Muscle of leg (tissue), 11 donors: ENCODE measurements around the gene FHIT. TPM values are rescaled to one million over a fixed set of nuclear protein-coding genes. Genes with fewer than 3 reads are reported as not detected.
"Not testable (repeated sequence)": the region's sequence is repeated elsewhere in the genome, so short reads cannot be mapped to it uniquely, and the experiment has no call there.

Source experiments
- DNase-seq: peaks from one replicate; pipeline ENCODE4 v3.0.0; 2013
- H3K27ac ChIP-seq: one replicate; pipeline ENCODE4 v1.5.1; 2013; ENCODE audit warnings: mild to moderate bottlenecking, low read length, control low read depth
- H3K27me3 ChIP-seq: one replicate; pipeline ENCODE4 v1.6.1; 2013; ENCODE audit warnings: low read length; ENCODE audit not compliant: control insufficient read depth, insufficient read depth
- H3K36me3 ChIP-seq: one replicate; pipeline ENCODE4 v1.6.1; 2013; ENCODE audit warnings: low read length; ENCODE audit not compliant: control insufficient read depth, insufficient read depth
- H3K4me1 ChIP-seq: one replicate; pipeline ENCODE4 v1.6.1; 2013; ENCODE audit warnings: low read length; ENCODE audit not compliant: control insufficient read depth, insufficient read depth
- H3K4me3 ChIP-seq: one replicate; pipeline ENCODE4 v1.5.1; 2013; ENCODE audit warnings: low read length, control low read depth
- H3K9me3 ChIP-seq: replicated peaks from 2 replicates; pipeline ENCODE4 v1.6.1; 2013; ENCODE audit warnings: low read depth, low read length; ENCODE audit not compliant: control insufficient read depth
- whole genome bisulfite sequencing: methylation state at CpG from one replicate; pipeline ENCODE4 v1.1.5; 2013; ENCODE audit warnings: missing lambda C conversion rate; ENCODE audit not compliant: insufficient coverage; 5-methylcytosine and 5-hydroxymethylcytosine counted together
- polyA plus RNA-seq, 8 donors: library from polyadenylated mRNA; unstranded; fragments of 120-200 nt; gene quantifications; one replicate each; pipeline versions ENCODE4 v1.2.1 to v1.2.3, GENCODE V29; 2013; ENCODE audit warnings: inconsistent platforms in 1 of 8, low replicate concordance in 1 of 8; ENCODE audit not compliant: insufficient read length in 8 of 8, insufficient read depth in 1 of 8
- total RNA-seq: library from RNA; stranded (reverse); fragments of 120-200 nt; gene quantifications from one replicate; pipeline ENCODE4 v1.2.4, GENCODE V29; 2013

FHIT gene
- total and polyA plus RNA-seq, 9 donors = 4.1 to 8.0 (median 5.3) TPM

DNA sequence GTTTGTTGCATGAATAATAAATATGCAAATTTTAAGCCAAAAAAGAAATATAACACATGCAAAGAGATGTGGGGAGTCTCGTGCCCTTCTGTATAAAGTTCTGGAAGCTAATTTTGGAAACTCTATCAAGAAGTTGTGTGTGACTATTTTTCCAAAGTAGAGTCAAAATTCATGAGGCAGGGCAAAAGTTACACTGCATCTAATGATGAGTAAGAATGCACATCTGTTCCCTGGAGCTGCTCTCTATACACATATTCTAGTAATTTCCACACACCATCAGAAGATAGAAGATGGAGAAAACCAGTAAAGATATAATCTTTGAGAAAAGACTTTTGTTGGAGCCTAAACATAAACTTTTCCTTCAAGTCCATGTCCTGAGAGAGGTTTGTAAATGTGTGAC, 199.6 kb downstream of the FHIT start:
- no peaks in the 10 kb centered on the region for H3K36me3 ChIP-seq
- no peak for DNase-seq
- no peaks in the 10 kb centered on the region for H3K4me1 ChIP-seq
- H3K27me3 ChIP-seq = no peaks in the 10 kb centered on the region
- no peaks in the 10 kb centered on the region for H3K9me3 ChIP-seq
- H3K4me3 ChIP-seq = no peak overlapping the region
- WGBS = no CpG with 5 or more reads among the region's 1 CpG
- no peak overlapping the region for H3K27ac ChIP-seq

DNA sequence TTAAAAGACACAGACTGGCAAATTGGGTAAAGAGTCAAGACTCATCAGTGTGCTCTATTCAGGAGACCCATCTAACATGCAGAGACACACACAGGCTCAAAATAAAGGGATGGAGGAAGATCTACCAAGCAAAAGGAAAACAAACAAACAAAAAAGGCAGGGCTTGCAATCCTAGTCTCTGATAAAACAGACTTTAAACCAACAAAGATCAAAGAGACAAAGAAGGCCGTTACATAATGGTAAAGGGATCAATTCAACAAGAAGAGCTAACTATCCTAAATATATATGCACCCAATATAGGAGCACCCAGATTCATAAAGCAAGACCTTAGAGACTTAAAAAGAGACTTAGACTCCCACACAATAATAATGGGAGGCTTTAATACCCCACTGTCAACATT, 206.1 kb downstream of the FHIT start:
- not testable (repeated sequence) for H3K27me3 ChIP-seq, DNase-seq, H3K27ac ChIP-seq, H3K9me3 ChIP-seq, H3K36me3 ChIP-seq, H3K4me3 ChIP-seq, H3K4me1 ChIP-seq
- WGBS = no CpG with 5 or more reads among the region's 1 CpG

- WGBS = 92% methylated on average over 10 of the region's 10 CpGs
- no peaks in the 10 kb centered on the region for H3K36me3 ChIP-seq
Observed at GRCh38 chr3:61043156-61043555, 208.1 kb downstream of the FHIT start.

GRCh38 chr3:61040618-61041017, 210.6 kb downstream of the FHIT start:
- 40% methylated on average over 1 of the region's 2 CpGs for WGBS
- Histone ChIP-seq H3K27me3 (no peaks in the 10 kb centered on the region), H3K4me3 (no peak overlapping the region), H3K9me3 (peaks cover 4% of the 10 kb centered on the region), H3K4me1 (no peaks in the 10 kb centered on the region), H3K27ac (no peak overlapping the region), H3K36me3 (no peaks in the 10 kb centered on the region)
- no peak for DNase-seq

More at GRCh38 chr3:61043156-61043555, 208.1 kb downstream of the FHIT start:
- DNase-seq = no peak
- no peak overlapping the region for H3K4me3 ChIP-seq
- H3K4me1 ChIP-seq = no peaks in the 10 kb centered on the region
- H3K27ac ChIP-seq = no peak overlapping the region
- H3K27me3 ChIP-seq = no peaks in the 10 kb centered on the region
- peaks cover 4% of the 10 kb centered on the region for H3K9me3 ChIP-seq

GRCh38 chr3:61035573-61035972, 215.7 kb downstream of the FHIT start:
- DNase-seq = no peak
- Histone ChIP-seq H3K4me3 (no peak overlapping the region), H3K4me1 (no peaks in the 10 kb centered on the region), H3K27me3 (no peaks in the 10 kb centered on the region), H3K27ac (no peak overlapping the region), H3K9me3 (no peaks in the 10 kb centered on the region), H3K36me3 (no peaks in the 10 kb centered on the region)
- WGBS = no CpG with 5 or more reads among the region's 1 CpG

DNA sequence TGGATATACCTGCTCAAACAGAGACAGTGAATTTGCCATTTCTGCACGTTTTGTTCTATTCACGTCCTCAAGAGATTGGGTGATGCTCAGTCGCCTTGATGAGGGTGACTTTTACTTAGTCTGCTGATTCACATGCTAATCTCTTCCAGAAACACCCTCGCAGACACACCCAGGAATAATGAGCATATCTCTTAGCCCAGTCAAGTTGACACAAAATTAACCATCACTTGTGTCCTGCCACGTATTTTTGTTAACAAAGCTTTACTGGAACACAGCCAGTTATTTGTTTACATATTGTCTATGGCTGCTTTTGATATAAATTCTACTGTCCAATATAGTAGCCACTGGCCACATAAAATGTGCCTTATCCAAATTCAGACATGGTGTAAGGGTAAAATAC, 218.3 kb downstream of the FHIT start:
- Histone ChIP-seq H3K27me3 (no peaks in the 10 kb centered on the region), H3K9me3 (no peaks in the 10 kb centered on the region), H3K4me1 (no peaks in the 10 kb centered on the region), H3K27ac (no peak overlapping the region), H3K36me3 (no peaks in the 10 kb centered on the region), H3K4me3 (no peak overlapping the region)
- WGBS = 100% methylated on average over 1 of the region's 5 CpGs
- DNase-seq = no peak

- WGBS = no CpG with 5 or more reads among the region's 2 CpGs
- H3K4me1 ChIP-seq = no peaks in the 10 kb centered on the region
Observed at GRCh38 chr3:61031503-61031902, 219.7 kb downstream of the FHIT start.

GRCh38 chr3:61030469-61031035, 220.7 kb downstream of the FHIT start:
- 94% methylated on average over 2 of the region's 4 CpGs for WGBS
- H3K9me3 ChIP-seq = no peaks in the 10 kb centered on the region
- no peak overlapping the region for H3K27ac ChIP-seq
- H3K4me3 ChIP-seq = no peak overlapping the region
- H3K4me1 ChIP-seq = no peaks in the 10 kb centered on the region
- no peaks in the 10 kb centered on the region for H3K27me3 ChIP-seq
- DNase-seq = no peak
- H3K36me3 ChIP-seq = no peaks in the 10 kb centered on the region

More at GRCh38 chr3:61031503-61031902, 219.7 kb downstream of the FHIT start:
- no peak for DNase-seq
- no peaks in the 10 kb centered on the region for H3K27me3 ChIP-seq
- H3K9me3 ChIP-seq = no peaks in the 10 kb centered on the region
- H3K27ac ChIP-seq = no peak overlapping the region
- no peaks in the 10 kb centered on the region for H3K36me3 ChIP-seq
- no peak overlapping the region for H3K4me3 ChIP-seq

DNA sequence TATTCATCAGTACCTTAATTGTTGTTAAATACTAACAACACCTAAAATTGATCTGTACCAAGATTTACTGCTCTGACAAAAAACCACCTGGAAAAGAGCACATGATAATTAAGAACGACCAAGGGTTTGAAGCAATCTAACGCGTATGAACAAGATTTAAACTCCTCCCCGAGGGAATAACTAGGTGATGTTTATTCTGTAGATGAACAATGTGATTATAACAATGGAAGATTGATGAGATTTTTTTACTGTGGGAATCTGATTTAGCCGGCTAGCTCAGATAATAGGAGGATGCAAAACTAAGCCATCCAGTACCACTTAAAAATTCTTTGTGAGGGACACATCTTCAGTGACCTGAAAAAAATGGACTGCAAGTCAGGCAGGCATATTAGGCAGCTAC, 222.1 kb downstream of the FHIT start:
- Histone ChIP-seq H3K4me3 (no peak overlapping the region), H3K9me3 (no peaks in the 10 kb centered on the region), H3K27me3 (no peaks in the 10 kb centered on the region), H3K4me1 (no peaks in the 10 kb centered on the region), H3K27ac (no peak overlapping the region), H3K36me3 (no peaks in the 10 kb centered on the region)
- no peak for DNase-seq
- no CpG with 5 or more reads among the region's 5 CpGs for WGBS

- no peaks in the 10 kb centered on the region for H3K27me3 ChIP-seq
- no peaks in the 10 kb centered on the region for H3K36me3 ChIP-seq
- no CpG with 5 or more reads among the region's 1 CpG for WGBS
- DNase-seq = no peak
- H3K9me3 ChIP-seq = no peaks in the 10 kb centered on the region
- H3K4me1 ChIP-seq = no peaks in the 10 kb centered on the region
- no peak overlapping the region for H3K27ac ChIP-seq
- H3K4me3 ChIP-seq = no peak overlapping the region
Observed at GRCh38 chr3:61018807-61019206, 232.4 kb downstream of the FHIT start.

- H3K4me1 ChIP-seq, DNase-seq, H3K9me3 ChIP-seq, H3K27ac ChIP-seq, H3K27me3 ChIP-seq, H3K36me3 ChIP-seq, H3K4me3 ChIP-seq: not testable (repeated sequence)
- WGBS = 92% methylated on average over 2 of the region's 6 CpGs
Observed at GRCh38 chr3:61017028-61017427, 234.2 kb downstream of the FHIT start.
